HG03439 (cell line): ENCODE data around the gene PCDHGA3.
"Not testable (repeated sequence)": the region's sequence is repeated elsewhere in the genome, so short reads cannot be mapped to it uniquely, and the experiment has no call there.

Source experiments
- ATAC-seq: cut with Tn5 transposase; IDR thresholded peaks from one replicate; pipeline ENCODE4 v1.9.1; 2021; ENCODE audit warnings: mild to moderate bottlenecking, moderate library complexity; ENCODE audit not compliant: unreplicated experiment

PCDHGA3 gene

DNA sequence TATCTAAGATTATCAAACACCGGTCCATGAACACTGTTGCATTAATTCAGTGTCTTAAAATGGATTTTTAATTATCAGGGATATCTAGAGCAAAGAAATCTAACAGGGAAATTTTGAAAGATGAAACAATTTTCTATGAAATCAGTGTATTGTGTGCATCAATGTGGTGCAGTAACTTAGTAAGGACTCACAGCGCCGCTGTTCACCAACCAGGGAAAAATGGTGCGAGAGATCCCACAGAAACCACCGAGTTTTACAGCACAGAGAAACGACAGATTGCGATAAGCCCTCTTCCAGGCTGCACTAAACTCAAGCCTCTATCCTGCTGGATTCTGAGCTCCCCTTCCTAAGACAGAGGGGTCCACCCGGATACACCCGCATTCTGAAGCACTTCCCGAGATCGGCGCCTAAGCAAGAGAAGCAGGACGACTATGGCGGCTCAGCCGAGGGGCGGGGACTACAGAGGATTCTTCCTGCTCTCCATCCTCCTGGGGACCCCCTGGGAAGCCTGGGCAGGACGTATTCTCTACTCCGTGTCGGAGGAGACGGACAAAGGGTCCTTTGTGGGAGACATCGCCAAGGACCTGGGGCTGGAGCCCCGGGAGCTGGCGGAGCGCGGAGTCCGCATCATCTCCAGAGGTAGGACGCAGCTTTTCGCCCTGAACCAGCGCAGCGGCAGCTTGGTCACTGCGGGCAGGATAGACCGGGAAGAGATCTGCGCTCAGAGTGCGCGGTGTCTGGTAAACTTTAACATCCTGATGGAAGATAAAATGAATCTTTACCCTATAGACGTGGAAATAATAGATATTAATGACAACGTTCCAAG, 39.1 kb downstream of the PCDHGA3 start, which contains the start of gene PCDHGA7:
PCDHGA7 (plus strand) TSS at position 274 of the 826 bp plus-strand sequence; CDS start at position 432, 158 bp downstream.
- no peak for ATAC-seq

DNA sequence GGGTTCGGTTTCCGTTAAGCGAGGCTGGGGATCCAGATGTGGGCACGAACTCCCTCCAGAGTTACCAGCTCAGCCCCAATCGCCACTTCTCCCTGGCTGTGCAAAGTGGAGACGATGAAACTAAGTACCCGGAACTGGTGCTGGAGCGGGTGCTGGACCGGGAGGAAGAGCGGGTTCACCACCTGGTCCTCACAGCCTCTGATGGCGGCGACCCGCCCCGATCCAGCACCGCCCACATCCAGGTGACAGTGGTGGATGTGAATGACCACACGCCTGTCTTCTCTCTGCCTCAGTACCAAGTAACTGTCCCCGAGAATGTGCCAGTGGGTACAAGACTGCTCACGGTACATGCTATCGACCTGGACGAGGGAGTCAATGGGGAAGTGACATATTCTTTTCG, 39.7 kb downstream of the PCDHGA3 start:
- no peak for ATAC-seq

DNA sequence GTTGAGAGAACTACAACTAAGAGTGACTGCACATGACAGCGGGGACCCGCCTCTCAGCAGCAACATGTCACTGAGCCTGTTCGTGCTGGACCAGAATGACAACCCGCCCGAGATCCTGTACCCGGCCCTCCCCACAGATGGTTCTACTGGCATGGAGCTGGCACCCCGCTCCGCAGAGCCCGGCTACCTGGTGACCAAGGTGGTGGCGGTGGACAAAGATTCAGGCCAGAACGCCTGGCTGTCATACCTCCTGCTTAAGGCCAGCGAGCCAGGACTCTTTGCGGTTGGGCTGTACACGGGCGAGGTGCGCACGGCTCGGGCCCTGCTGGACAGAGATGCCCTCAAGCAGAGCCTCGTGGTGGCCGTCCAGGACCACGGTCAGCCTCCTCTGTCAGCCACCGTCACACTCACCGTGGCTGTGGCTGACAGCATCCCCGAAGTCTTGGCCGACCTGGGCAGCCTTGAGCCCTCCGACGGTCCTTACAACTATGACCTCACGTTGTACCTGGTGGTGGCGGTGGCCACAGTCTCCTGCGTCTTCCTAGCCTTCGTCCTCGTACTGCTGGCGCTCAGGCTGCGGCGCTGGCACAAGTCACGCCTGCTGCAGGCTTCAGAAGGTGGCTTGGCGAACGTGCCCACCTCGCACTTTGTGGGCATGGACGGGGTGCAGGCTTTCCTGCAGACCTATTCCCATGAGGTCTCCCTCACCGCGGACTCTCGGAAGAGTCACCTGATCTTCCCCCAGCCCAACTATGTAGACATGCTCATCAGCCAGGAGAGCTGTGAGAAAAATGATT, 41.0 kb downstream of the PCDHGA3 start:
- ATAC-seq: no peak

DNA sequence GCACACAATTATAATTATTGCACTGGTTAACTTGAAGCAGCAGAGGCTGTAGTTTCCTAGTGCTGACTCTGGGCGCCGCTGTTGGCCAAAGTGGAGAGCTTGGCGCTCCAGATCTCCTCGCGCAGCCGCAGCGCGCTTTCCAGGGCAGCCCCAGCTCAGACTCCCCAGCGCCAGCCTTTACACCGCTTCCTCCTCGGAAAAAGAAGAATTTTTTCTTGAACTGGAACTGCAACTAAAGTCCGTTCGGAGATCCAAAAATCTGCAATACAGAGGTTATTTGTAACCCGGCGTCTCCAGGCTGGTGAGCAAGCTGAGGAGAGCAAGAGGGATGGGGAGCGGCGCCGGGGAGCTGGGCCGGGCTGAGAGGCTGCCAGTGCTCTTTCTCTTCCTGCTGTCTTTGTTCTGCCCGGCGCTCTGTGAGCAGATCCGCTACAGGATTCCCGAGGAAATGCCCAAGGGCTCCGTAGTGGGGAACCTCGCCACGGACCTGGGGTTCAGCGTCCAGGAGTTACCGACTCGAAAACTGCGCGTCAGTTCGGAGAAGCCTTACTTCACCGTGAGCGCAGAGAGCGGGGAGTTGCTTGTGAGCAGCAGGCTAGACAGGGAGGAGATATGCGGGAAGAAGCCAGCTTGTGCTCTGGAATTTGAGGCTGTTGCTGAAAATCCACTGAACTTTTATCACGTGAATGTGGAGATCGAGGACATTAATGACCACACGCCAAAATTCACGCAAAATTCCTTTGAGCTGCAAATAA, 44.1 kb downstream of the PCDHGA3 start, which contains the start of gene PCDHGB4:
PCDHGB4 (plus strand) TSS at position 142 of the 755 bp plus-strand sequence; CDS start at position 329, 187 bp downstream.
- not testable (repeated sequence) for ATAC-seq

DNA sequence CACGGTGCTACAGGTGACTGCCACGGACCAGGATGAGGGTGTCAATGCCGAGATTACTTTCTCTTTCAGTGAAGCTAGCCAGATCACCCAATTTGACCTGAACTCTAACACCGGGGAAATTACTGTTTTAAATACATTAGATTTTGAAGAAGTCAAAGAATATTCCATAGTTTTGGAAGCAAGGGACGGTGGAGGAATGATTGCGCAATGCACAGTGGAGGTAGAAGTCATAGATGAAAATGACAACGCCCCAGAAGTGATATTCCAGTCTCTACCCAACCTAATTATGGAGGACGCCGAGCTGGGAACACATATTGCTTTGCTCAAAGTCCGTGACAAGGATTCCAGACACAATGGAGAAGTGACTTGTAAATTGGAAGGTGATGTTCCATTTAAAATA, 45.0 kb downstream of the PCDHGA3 start:
- no peak for ATAC-seq

DNA sequence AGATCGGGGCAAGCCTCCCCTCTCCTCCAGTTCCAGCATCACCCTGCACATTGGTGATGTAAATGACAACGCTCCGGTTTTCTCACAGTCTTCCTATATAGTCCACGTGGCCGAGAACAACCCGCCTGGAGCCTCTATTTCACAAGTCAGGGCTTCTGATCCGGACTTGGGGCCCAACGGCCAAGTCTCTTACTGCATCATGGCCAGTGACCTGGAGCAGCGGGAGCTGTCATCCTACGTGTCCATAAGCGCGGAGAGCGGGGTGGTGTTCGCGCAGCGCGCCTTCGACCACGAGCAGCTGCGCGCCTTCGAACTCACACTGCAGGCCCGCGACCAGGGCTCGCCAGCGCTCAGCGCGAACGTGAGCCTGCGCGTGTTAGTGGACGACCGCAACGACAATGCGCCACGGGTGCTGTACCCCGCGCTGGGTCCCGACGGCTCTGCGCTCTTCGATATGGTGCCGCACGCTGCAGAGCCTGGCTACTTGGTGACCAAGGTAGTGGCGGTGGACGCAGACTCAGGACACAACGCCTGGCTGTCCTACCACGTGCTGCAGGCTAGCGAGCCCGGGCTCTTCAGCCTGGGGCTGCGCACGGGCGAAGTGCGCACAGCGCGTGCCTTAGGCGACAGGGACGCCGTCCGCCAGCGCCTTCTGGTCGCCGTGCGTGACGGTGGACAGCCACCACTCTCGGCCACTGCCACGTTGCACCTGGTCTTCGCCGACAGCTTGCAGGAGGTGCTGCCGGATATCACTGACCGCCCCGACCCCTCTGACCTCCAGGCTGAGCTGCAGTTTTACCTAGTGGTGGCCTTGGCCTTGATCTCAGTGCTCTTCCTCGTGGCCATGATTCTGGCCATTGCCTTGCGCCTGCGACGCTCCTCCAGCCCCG, 45.8 kb downstream of the PCDHGA3 start:
- ATAC-seq: no peak

DNA sequence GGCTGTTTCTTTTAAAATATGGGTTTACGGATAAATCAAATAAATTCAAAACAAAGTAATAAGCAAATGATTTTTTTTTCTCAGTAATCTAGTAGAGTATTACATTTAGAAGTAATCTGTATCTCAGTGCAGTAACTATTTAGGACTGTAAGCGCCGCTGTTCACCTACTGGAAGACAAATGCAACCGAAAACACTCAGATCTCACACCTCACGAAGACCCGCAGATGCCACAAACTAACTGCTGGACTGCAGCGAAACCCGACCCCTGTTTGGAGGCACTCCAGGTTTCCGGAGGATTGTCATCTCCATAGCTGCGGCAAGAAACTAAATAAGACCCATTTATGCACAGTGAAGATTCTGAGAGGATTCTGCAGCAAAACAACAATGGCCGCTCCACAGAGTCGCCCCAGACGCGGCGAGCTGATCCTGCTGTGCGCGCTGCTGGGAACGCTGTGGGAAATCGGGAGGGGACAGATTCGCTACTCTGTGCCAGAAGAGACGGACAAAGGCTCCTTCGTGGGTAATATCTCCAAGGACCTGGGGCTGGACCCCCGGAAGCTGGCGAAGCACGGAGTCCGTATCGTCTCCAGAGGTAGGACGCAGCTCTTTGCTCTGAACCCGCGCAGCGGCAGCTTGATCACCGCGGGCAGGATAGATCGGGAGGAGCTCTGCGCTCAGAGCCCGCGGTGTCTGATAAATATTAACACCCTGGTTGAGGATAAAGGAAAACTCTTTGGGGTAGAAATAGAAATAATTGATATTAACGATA, 49.0 kb downstream of the PCDHGA3 start, which contains the start of gene PCDHGA8:
PCDHGA8 (plus strand) TSS at position 205 of the 770 bp plus-strand sequence; CDS start at position 386, 181 bp downstream.
- no peak for ATAC-seq

DNA sequence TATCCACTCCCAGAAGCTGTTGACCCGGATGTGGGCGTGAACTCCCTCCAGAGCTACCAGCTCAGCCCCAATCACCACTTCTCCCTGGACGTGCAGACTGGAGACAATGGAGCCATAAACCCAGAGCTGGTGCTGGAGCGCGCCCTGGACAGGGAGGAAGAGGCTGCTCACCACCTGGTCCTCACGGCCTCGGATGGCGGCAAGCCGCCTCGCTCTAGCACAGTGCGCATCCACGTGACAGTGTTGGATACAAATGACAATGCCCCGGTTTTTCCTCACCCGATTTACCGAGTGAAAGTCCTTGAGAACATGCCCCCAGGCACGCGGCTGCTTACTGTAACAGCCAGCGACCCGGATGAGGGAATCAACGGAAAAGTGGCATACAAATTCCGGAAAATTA, 49.6 kb downstream of the PCDHGA3 start:
- no peak for ATAC-seq

DNA sequence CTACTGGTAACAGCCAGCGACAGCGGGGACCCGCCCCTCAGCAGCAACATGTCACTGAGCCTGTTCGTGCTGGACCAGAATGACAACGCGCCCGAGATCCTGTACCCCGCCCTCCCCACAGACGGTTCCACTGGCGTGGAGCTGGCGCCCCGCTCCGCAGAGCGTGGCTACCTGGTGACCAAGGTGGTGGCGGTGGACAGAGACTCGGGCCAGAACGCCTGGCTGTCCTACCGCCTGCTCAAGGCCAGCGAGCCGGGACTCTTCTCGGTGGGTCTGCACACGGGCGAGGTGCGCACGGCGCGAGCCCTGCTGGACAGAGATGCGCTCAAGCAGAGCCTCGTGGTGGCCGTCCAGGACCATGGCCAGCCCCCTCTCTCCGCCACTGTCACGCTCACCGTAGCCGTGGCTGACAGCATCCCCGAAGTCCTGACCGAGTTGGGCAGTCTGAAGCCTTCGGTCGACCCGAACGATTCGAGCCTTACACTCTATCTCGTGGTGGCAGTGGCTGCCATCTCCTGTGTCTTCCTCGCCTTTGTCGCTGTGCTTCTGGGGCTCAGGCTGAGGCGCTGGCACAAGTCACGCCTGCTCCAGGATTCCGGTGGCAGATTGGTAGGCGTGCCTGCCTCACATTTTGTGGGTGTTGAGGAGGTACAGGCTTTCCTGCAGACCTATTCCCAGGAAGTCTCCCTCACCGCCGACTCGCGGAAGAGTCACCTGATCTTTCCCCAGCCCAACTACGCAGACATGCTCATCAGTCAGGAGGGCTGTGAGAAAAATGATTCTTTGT, 51.0 kb downstream of the PCDHGA3 start:
- not testable (repeated sequence) for ATAC-seq
